ENCODE measurements around the gene BMAL1. TPM values are rescaled to one million over a fixed set of nuclear protein-coding genes. Genes with fewer than 3 reads are reported as not detected.

The BMAL1 gene
- total RNA-seq, 4 donors from 2014 or later: 27.7 to 81.8 (median 41.0) TPM

- no peak for DNase-seq
- no peaks in the 10 kb centered on the region for H3K27me3 ChIP-seq
- H3K4me1 ChIP-seq: peaks cover 21% of the 10 kb centered on the region in 2 donors
- ATAC-seq: peak; percentile 90 to 92
- H3K36me3 ChIP-seq: no peaks in the 10 kb centered on the region
- TF ChIP-seq, protein P1, sequence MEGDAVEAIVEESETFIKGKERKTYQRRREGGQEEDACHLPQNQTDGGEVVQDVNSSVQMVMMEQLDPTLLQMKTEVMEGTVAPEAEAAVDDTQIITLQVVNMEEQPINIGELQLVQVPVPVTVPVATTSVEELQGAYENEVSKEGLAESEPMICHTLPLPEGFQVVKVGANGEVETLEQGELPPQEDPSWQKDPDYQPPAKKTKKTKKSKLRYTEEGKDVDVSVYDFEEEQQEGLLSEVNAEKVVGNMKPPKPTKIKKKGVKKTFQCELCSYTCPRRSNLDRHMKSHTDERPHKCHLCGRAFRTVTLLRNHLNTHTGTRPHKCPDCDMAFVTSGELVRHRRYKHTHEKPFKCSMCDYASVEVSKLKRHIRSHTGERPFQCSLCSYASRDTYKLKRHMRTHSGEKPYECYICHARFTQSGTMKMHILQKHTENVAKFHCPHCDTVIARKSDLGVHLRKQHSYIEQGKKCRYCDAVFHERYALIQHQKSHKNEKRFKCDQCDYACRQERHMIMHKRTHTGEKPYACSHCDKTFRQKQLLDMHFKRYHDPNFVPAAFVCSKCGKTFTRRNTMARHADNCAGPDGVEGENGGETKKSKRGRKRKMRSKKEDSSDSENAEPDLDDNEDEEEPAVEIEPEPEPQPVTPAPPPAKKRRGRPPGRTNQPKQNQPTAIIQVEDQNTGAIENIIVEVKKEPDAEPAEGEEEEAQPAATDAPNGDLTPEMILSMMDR (IDR thresholded peaks at IDR 0.05 in 4 of 5, conservative IDR thresholded peaks at IDR 0.05 in 1 of 5): no peak
- no peak for TF ChIP-seq POLR2A (IDR thresholded peaks at IDR 0.05)
- in situ Hi-C loops (cut with MboI; ENCODE audit: low sequenced_read_pairs in 4 of 4) (no loop called here), intact Hi-C loops (cut with DNase I; ENCODE audit: low total_unique reads) (no loop called here)
- H3K9me3 ChIP-seq: no peaks in the 10 kb centered on the region
- no peak overlapping the region for H3K4me3 ChIP-seq
- H3K27ac ChIP-seq: peak overlapping the region; percentile 57 to 64 (median 62)
These were observed 16.0 kb upstream of the BMAL1 start for GRCh38 chr11:13261591-13262061.

- Histone ChIP-seq H3K9me3 (no peaks in the 10 kb centered on the region), H3K27ac (peak overlapping the region; percentile 13 to 63 (median 58)), H3K4me3 (no peak overlapping the region), H3K4me1 (peaks cover 21% of the 10 kb centered on the region in 2 donors), H3K36me3 (no peaks in the 10 kb centered on the region), H3K27me3 (no peaks in the 10 kb centered on the region)
- intact Hi-C loops (cut with DNase I; ENCODE audit: low total_unique reads) (no loop called here), in situ Hi-C loops (cut with MboI; ENCODE audit: low sequenced_read_pairs in 4 of 4) (no loop called here)
- DNase-seq (no peak), ATAC-seq (no peak)
- TF ChIP-seq POLR2A (IDR thresholded peaks at IDR 0.05): no peak
- TF ChIP-seq, protein P1 (IDR thresholded peaks at IDR 0.05 in 4 of 5, conservative IDR thresholded peaks at IDR 0.05 in 1 of 5): no peak
These were observed 15.5 kb upstream of the BMAL1 start for GRCh38 chr11:13262096-13262495.

DNA sequence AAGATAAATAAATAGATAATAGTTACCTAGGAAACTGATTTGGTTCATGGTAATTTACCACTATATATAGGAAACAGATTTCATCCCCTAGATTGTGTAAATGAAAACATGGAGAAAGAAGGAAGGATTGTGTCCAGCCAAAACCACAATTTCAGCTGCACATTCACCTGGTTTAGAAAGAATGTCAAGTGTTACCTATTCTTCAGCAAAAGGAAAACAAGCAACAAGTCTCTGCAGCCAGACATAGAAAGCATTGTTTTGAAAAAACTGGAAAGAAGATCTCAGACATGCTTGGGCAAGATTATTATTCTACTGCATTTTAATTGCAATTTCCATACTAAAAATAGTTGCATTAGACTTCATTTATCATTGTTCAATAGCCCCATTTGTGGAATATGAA, 8.8 kb upstream of the BMAL1 start:
- H3K4me3 ChIP-seq: no peak overlapping the region
- in situ Hi-C loops (cut with MboI; ENCODE audit: low sequenced_read_pairs in 4 of 4): no loop called here
- H3K27ac ChIP-seq: no peak overlapping the region
- no peaks in the 10 kb centered on the region for H3K27me3 ChIP-seq
- TF ChIP-seq, protein P1 (IDR thresholded peaks at IDR 0.05 in 4 of 5, conservative IDR thresholded peaks at IDR 0.05 in 1 of 5): no peak
- TF ChIP-seq POLR2A (IDR thresholded peaks at IDR 0.05): no peak
- no peaks in the 10 kb centered on the region for H3K36me3 ChIP-seq
- DNase-seq (no peak), ATAC-seq (no peak)
- no peaks in the 10 kb centered on the region for H3K9me3 ChIP-seq
- no peaks in the 10 kb centered on the region for H3K4me1 ChIP-seq
- intact Hi-C loops (cut with DNase I; ENCODE audit: low total_unique reads): no loop called here

DNA sequence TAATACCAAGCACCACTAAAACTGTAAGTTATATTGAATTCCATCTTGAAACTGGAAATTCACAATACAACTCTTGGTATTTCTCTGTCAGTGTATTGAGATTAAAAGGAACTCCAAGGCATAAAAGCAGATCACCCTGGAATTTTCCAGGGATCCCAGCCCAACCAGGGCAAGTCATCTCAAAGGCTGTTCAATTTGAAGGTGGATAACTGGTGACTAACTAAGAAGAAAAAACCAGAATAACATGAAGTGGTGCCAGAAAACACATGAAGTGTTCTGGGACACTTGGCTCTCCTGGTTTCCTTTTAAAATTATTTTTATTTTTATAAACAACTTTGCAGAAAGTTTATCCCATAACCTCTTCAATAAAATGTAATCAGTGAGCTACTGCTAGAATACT, 7.8 kb upstream of the BMAL1 start:
- Histone ChIP-seq H3K9me3 (no peaks in the 10 kb centered on the region), H3K27ac (no peak overlapping the region), H3K36me3 (no peaks in the 10 kb centered on the region), H3K4me1 (no peaks in the 10 kb centered on the region), H3K27me3 (no peaks in the 10 kb centered on the region), H3K4me3 (no peak overlapping the region)
- ATAC-seq: no peak
- intact Hi-C loops (cut with DNase I; ENCODE audit: low total_unique reads): no loop called here
- DNase-seq: no peak
- in situ Hi-C loops (cut with MboI; ENCODE audit: low sequenced_read_pairs in 4 of 4): loop anchor here in 1 of 4 donors (10.0 kb wide), 1 partner anchor 65 kb away; no protein-coding TSS in a partner anchor
- TF ChIP-seq, protein P1 (IDR thresholded peaks at IDR 0.05 in 4 of 5, conservative IDR thresholded peaks at IDR 0.05 in 1 of 5): no peak
- TF ChIP-seq POLR2A (IDR thresholded peaks at IDR 0.05): no peak

Data from gastrocnemius medialis (tissue), 4 donors.